Stomach (tissue), 4 donors: ENCODE data around the gene GOT1.

Source experiments
- EP300 ChIP-seq: sonication (generic); formaldehyde crosslinking; IDR thresholded peaks from one replicate; pipeline ENCODE4 v1.6.1; 2017; ENCODE audit warnings: antibody characterized with exemption
- POLR2A ChIP-seq, 4 donors: fragments of 450-650 bp; IDR thresholded peaks; one replicate each; pipeline ENCODE4 v1.6.1; 2016; ENCODE audit warnings: antibody characterized with exemption in 4 of 4, control low read depth in 2 of 4, mild to moderate bottlenecking in 1 of 4, moderate library complexity in 1 of 4
- POLR2AphosphoS5 ChIP-seq, 3 donors: sonication (generic); formaldehyde crosslinking; IDR thresholded peaks; one replicate each; pipeline ENCODE4 v1.6.1; 2016; ENCODE audit warnings: antibody characterized with exemption in 3 of 3
- TF ChIP-seq, protein P1 (sequence below), 7 experiments: fragments of 450-650 bp in 4 of 7; fragments of 200-600 bp in 3 of 7; sonication (generic) in 3 of 7; IDR thresholded peaks; one replicate each; pipeline ENCODE4 v1.5.1; 2016 to 2019; ENCODE audit warnings: antibody characterized with exemption in 7 of 7, control low read depth in 2 of 7, mild to moderate bottlenecking in 1 of 7

DNA sequence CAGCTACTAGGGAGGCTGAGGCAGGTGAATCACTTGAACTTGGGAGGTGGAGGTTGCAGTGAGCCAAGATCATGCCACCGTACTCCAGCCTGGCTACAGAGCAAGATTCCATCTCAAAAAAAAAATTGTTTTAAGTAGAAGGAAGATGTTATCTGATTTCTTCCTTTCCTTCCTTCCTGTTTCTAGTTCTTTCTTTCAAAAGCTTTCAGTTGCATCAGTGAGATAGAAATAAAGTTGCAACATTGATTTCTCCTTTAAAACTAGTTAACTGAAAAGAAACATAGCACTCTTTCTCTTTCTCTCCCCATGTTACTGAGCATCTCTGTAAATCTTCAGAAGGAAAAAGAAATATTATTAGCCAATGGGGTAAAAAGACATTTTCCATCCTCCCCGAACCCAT, 63.8 kb downstream of the GOT1 start:
- no peak for TF ChIP-seq POLR2A (IDR thresholded peaks at IDR 0.05)
- no peak for TF ChIP-seq POLR2AphosphoS5 (IDR thresholded peaks at IDR 0.05)
- TF ChIP-seq, protein P1, sequence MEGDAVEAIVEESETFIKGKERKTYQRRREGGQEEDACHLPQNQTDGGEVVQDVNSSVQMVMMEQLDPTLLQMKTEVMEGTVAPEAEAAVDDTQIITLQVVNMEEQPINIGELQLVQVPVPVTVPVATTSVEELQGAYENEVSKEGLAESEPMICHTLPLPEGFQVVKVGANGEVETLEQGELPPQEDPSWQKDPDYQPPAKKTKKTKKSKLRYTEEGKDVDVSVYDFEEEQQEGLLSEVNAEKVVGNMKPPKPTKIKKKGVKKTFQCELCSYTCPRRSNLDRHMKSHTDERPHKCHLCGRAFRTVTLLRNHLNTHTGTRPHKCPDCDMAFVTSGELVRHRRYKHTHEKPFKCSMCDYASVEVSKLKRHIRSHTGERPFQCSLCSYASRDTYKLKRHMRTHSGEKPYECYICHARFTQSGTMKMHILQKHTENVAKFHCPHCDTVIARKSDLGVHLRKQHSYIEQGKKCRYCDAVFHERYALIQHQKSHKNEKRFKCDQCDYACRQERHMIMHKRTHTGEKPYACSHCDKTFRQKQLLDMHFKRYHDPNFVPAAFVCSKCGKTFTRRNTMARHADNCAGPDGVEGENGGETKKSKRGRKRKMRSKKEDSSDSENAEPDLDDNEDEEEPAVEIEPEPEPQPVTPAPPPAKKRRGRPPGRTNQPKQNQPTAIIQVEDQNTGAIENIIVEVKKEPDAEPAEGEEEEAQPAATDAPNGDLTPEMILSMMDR (IDR thresholded peaks at IDR 0.05), result no peak
- TF ChIP-seq EP300, result no peak
